Germinal center (tissue), 1 donor: ENCODE measurements around the gene ZDHHC11.
"Not testable (repeated sequence)": the region's sequence is repeated elsewhere in the genome, so short reads cannot be mapped to it uniquely, and the experiment has no call there.

Source experiments
- DNase-seq: peaks from one replicate; pipeline ENCODE4 v3.0.0; 2012; ENCODE audit warnings: mixed read lengths, low spot score

ZDHHC11 gene

GRCh38 chr5:859798-860296 is 9.1 kb upstream of the ZDHHC11 start:
- no peak for DNase-seq

- DNase-seq = no peak
Observed at GRCh38 chr5:859391-859790, 8.6 kb upstream of the ZDHHC11 start.

- DNase-seq = no peak
Observed at GRCh38 chr5:858726-859125, 7.9 kb upstream of the ZDHHC11 start.

- no peak for DNase-seq
Observed at GRCh38 chr5:856531-857425, 6.0 kb upstream of the ZDHHC11 start.

GRCh38 chr5:855771-856530 is 5.2 kb upstream of the ZDHHC11 start:
- no peak for DNase-seq

GRCh38 chr5:854966-855743 is 4.4 kb upstream of the ZDHHC11 start:
- no peak for DNase-seq

GRCh38 chr5:854217-854616 is 3.4 kb upstream of the ZDHHC11 start:
- DNase-seq = no peak

GRCh38 chr5:853416-854090 is 2.8 kb upstream of the ZDHHC11 start:
- not testable (repeated sequence) for DNase-seq

- no peak for DNase-seq
Observed at GRCh38 chr5:852431-853401, 1.9 kb upstream of the ZDHHC11 start.

- DNase-seq = no peak
Observed at GRCh38 chr5:852018-852417, 1.2 kb upstream of the ZDHHC11 start.

- no peak for DNase-seq
Observed at GRCh38 chr5:851553-851952, 767 bp upstream of the ZDHHC11 start.

- DNase-seq = no peak
Observed at GRCh38 chr5:851076-851475, 290 bp upstream of the ZDHHC11 start.

- DNase-seq = no peak
Observed at GRCh38 chr5:849651-850301, 1.0 kb downstream of the ZDHHC11 start.

GRCh38 chr5:848671-849111 is 2.1 kb downstream of the ZDHHC11 start:
- DNase-seq = no peak

- DNase-seq = not testable (repeated sequence)
Observed at GRCh38 chr5:847736-848135, 3.0 kb downstream of the ZDHHC11 start.

- not testable (repeated sequence) for DNase-seq
Observed at GRCh38 chr5:847212-847611, 3.6 kb downstream of the ZDHHC11 start.

- DNase-seq = not testable (repeated sequence)
Observed at GRCh38 chr5:846602-847091, 4.1 kb downstream of the ZDHHC11 start.

GRCh38 chr5:845676-846601 is 4.8 kb downstream of the ZDHHC11 start:
- DNase-seq = not testable (repeated sequence)
